Sigmoid colon (tissue), 4 donors: ENCODE results near the gene ERBB2.

Experiments used
- EP300 ChIP-seq, 4 donors: sonication (generic); formaldehyde crosslinking; IDR thresholded peaks; one replicate each; pipeline ENCODE4 v1.6.1; 2017; ENCODE audit warnings: antibody characterized with exemption in 4 of 4
- POLR2AphosphoS5 ChIP-seq, 4 donors: sonication (generic); formaldehyde crosslinking; IDR thresholded peaks; one replicate each; pipeline ENCODE4 v1.6.1; 2017; ENCODE audit warnings: antibody characterized with exemption in 4 of 4
- TF ChIP-seq, protein P1 (sequence below), 4 experiments: fragments of 450-650 bp in 3 of 4; fragments of 200-600 bp in 1 of 4; IDR thresholded peaks; one replicate each; pipeline ENCODE4 v1.5.1; 2016 to 2019; ENCODE audit warnings: antibody characterized with exemption in 4 of 4, mild to moderate bottlenecking in 3 of 4, moderate library complexity in 2 of 4

DNA sequence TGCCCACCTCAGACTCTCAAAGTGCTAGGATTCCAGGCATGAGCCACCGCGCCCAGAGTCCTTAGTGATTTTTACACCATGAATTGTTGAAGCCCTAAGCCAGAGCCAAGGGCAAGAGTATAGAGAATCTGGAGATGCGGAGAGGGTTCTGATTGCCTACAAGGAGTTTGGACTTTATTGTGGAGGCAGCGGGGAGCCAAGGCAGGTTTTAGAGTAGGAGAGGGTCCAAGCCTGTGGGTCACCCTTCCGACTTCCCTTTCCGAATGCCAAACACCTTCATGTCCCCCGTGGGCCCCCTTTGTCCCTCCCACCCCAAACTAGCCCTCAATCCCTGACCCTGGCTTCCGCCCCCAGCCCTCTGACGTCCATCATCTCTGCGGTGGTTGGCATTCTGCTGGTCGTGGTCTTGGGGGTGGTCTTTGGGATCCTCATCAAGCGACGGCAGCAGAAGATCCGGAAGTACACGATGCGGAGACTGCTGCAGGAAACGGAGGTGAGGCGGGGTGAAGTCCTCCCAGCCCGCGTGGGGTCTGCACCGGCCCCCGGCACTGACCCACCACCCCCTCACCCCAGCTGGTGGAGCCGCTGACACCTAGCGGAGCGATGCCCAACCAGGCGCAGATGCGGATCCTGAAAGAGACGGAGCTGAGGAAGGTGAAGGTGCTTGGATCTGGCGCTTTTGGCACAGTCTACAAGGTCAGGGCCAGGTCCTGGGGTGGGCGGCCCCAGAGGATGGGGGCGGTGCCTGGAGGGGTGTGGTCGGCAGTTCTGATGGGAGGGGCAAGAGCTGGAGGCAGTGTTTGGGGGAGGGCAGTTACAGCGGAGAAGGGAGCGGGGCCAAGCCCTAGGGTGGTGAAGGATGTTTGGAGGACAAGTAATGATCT is 23.3 kb downstream of the ERBB2 start:
- TF ChIP-seq POLR2AphosphoS5 (IDR thresholded peaks at IDR 0.05) (no peak), EP300 (IDR thresholded peaks at IDR 0.05) (no peak)
- TF ChIP-seq, protein P1, sequence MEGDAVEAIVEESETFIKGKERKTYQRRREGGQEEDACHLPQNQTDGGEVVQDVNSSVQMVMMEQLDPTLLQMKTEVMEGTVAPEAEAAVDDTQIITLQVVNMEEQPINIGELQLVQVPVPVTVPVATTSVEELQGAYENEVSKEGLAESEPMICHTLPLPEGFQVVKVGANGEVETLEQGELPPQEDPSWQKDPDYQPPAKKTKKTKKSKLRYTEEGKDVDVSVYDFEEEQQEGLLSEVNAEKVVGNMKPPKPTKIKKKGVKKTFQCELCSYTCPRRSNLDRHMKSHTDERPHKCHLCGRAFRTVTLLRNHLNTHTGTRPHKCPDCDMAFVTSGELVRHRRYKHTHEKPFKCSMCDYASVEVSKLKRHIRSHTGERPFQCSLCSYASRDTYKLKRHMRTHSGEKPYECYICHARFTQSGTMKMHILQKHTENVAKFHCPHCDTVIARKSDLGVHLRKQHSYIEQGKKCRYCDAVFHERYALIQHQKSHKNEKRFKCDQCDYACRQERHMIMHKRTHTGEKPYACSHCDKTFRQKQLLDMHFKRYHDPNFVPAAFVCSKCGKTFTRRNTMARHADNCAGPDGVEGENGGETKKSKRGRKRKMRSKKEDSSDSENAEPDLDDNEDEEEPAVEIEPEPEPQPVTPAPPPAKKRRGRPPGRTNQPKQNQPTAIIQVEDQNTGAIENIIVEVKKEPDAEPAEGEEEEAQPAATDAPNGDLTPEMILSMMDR (IDR thresholded peaks at IDR 0.05) = no peak
